Midbrain (tissue), 1 donor: ENCODE data around the gene CGB1.
A peak's percentile ranks its signal among the peaks of the same experiment; 100 is the strongest.

Experiments
- DNase-seq: peaks from one replicate; lab custom pipeline; 2025; lab: John Stamatoyannopoulos, UW

CGB1 gene

DNA sequence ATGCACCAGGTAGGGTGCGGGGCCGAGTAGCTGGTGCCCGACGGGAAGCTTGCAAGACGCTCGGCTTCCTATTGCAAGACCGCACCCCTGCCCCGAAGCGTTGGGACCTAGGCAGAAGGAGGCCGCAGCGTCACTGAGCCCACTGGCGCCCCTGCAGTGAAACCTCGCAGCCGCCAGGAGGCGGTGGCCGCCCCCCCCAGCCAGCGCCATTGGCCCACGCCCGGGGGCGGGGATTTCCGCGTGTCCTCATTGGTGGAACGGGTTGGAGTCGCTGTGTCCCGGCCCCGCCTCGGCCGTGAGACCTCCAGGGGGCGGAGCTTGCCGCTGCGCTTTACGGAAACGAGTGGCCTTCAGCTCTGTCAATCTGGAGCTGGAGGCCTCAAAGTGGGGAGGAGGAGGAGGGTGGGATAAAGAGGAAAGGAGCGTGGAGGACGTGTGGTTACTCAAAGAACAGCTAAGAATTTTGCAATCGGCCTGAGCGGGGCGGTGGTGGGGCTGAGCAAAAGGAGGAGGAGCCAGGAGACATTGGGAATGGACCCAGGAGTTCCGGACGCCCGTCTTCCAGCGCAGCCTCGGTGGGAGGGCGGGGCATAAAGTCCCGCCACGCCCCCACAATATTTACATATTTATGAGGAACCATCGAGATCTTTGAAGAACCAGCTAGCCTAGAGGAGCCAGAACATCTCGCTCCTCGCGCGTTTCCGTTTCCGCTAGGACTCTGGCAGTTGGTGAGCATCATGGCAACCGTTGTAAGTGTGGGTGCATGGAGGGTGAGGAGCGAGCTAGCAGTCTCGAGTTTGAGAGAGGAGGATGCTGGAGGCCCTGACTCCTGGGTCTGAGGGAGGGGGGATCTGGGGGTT lies 43.3 kb downstream of the CGB1 start, which contains the start of the genes GYS1 and RUVBL2:
GYS1 (minus strand) TSS at position 135 of the 860 bp plus-strand sequence. CDS start 197 bp downstream, outside the sequence.
RUVBL2 (plus strand) TSS at position 713 of the 860 bp plus-strand sequence; CDS start at position 738, 25 bp downstream.
- peak; percentile 99 for DNase-seq

DNA sequence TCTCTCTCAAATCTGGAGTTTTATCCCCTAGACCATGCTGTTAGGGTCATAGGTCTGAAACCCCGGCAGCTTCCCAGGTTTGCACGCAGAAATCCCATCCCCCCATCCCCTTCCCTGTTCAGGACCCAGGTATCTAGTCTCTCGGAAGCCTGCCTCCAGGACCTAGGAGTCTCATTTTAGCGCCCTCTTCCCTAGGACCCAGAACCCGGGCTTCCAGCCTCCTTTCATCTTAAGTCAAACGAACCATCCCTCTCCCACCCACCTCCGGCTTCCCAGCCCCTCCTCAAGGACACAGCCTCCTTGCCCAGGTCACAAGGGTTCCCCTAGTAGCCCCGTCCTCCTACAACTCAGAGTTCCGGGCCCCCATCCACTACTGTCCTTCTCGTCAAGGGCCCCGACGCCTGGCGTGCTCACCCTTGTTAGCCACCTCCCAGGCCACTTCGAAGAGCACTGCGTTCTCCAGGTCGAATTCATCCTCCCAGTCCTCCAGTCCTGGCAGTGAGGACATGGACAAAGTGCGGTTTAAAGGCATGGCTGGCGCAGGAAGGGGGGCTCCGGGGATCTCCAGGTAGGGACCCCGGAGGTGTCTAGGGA lies 44.0 kb downstream of the CGB1 start:
- DNase-seq = peak; percentile 62

DNA sequence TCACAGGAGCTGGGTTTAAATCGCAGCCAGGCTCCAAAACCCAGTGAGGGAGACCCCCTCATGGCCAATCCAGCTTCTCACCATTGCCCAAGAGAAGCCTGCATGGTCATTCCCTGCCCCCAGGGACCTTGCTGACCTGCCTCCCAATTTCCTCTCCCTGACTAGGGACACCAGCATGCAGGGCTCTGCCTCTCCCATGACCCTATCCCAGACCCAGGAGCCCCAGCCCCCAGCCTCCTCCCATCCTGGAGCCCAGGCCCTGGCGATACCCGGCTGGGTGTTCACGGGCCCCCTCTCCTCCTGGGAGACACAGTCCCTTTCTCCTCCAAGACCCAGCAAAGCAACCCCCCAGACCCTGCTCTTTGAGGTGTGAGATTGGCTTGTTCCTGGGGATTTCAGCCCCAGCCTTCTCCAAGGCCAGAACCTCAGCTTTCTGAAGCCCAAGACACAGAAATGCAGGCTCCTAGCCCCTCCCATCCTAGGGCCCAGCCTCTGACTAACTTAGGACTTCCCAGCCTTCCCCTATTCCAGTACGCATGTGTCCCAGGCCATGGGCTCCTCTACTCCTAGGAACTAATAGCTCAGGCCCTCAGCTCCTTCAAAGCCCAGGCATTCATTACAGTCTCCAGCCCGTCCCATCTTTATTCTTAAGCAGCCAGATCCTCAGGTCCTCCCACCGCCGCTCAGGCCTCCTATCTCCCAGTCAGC lies 44.7 kb downstream of the CGB1 start:
- no peak for DNase-seq

- no peak for DNase-seq
These were observed 45.6 kb downstream of the CGB1 start for GRCh38 chr19:48991011-48991609.

DNA sequence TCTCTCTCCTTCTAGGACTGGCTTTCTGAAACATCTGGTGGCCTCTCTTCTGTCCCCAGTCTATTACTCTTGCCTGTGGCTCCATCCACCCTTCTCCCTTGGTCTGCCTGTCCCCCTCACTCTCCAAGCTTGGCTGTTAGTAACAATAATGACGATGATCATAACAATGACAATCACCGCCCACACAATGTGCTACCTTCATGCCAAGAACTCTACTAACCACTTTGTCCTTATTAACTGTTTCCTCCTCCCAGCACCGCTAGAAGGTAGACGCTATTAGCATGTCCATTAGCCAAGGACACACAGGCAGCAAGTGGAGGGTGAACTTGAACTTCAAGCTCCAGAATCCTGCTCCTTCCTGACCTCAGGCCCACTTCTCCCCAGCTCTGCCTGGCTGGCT lies 46.3 kb downstream of the CGB1 start:
- DNase-seq = no peak

DNA sequence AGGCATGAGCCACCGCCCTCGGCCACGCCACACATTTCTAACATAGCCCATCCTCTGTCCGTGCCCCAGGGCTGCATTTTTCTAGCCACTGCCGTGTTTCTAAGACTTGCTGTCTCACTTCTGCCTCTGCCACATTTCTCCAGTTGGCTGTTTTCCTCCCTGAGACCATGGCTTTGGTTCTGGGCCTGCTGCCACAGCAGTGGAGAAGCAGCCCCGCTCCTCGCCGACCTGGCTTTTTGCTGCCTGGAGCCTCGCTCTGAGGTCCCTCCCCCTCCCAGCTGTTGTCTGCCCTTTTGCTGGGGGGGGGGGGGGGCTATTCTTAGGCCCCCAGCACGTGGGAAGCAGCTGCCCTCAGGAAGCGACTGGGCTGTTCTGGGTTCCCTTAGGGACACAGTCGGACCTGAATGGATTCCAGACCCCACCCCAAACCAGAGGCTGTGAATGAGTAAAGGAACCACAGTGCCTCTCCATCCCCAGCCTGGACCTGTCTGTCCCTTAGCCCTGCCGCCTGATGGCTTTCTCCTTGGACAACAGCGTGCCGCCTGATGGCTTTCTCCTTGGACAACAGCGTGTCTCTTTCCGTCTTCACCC lies 46.9 kb downstream of the CGB1 start:
- DNase-seq = peak; percentile 31

- DNase-seq = no peak
These were observed 47.8 kb downstream of the CGB1 start for GRCh38 chr19:48988860-48989259.

- DNase-seq = no peak
These were observed 48.4 kb downstream of the CGB1 start for GRCh38 chr19:48988286-48988685.

DNA sequence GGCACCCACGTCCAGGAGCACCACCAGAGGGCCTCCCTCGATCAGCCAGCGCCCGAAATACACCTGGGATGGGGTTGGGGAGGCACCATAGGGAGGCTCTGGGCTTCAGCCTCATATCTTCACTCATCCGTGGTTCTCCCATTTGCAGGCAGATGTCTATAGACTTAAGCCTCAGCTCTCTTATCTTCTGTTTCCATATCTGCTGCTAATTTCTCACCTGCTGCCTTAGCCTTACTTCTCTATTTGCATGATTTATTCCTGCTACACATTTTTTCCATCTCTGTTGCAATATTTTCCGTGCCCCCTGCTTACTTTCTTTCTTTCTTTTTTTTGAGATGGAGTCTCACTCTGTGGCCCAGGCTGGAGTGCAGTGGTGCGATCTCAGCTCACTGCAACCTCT lies 49.4 kb downstream of the CGB1 start:
- DNase-seq = no peak

DNA sequence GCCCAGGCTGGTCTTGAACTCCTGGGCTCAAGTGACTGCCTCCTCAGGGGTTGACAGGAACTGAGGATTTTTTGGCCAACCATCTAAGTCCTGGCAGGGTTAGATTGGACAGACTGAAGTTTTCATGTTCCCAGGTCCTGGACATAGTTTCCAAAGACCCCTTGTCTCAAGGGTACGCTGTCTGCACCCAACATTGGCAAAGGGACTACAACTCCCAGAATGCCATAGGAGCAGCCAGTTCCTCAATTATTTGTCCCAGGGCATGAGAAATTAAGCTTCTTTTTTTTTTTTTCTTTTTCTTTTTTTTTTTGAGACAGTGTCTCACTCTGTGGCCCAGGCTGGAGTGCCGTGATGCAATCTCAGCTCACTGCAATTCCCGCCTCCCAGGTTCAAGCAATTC lies 50.5 kb downstream of the CGB1 start:
- DNase-seq = no peak

- no peak for DNase-seq
These were observed 51.0 kb downstream of the CGB1 start for GRCh38 chr19:48985711-48986110.
